Activated CD8-positive, alpha-beta memory T cell treated with anti-CD3 and anti-CD28 coated beads for 48 hours (primary cell): ENCODE data around the gene PLD3.

Source experiments
- DNase-seq, 3 experiments: peaks; one replicate each; pipeline ENCODE4 v3.0.0-alpha.2; 2020; ENCODE audit warnings: low read depth in 2 of 3, low spot score in 2 of 3

The PLD3 gene, protein sequence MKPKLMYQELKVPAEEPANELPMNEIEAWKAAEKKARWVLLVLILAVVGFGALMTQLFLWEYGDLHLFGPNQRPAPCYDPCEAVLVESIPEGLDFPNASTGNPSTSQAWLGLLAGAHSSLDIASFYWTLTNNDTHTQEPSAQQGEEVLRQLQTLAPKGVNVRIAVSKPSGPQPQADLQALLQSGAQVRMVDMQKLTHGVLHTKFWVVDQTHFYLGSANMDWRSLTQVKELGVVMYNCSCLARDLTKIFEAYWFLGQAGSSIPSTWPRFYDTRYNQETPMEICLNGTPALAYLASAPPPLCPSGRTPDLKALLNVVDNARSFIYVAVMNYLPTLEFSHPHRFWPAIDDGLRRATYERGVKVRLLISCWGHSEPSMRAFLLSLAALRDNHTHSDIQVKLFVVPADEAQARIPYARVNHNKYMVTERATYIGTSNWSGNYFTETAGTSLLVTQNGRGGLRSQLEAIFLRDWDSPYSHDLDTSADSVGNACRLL

DNA sequence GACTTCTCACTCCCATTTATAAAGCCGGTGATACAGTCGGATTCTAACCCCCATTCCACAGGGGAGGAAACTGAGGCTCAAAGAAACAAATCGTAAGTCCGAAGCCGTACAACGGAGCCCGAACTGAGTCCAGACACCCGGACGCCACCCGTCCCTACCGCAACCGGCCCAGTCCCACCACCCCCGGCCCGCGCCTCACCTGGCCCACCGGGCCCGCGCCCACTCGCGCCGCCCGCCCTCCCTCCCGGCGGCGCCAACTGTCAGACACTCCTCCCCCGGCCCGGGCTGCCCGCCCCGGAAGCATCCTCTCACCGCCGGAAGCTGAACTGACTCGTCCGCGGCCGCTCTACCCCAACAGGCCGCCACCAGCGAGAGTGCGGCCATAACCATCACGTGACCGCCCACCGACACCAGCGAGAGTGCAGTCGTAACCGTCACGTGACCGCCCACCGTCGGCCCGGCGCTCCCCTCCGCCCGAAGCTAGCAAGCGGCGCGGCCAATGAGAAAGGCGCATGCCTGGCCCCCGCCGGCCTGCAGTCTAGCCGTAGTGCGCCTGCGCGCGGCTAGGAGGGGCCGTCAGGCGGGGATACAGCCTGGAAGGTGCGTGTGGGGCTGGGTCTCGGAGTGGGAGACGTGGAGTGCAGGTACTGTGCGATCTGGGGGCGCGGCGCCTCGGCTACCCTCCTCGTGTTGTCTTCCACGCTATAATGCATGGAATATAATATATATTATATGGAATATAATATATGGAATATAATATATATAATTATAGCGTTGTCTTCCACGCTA, at the start of gene PLD3, which contains the start of gene C19orf47:
Gene PLD3, plus strand, starts transcription at position 571 of the 789 bp plus-strand sequence. CDS start 17,789 bp downstream, outside the sequence.
Gene C19orf47, minus strand, starts transcription at position 273 of the 789 bp plus-strand sequence. CDS start 6,540 bp downstream, outside the sequence.
- peak; percentile 90 to 99 (median 90) for DNase-seq

- DNase-seq: no peak
These were observed 47.8 kb upstream of the PLD3 start for GRCh38 chr19:40300668-40301067.

DNA sequence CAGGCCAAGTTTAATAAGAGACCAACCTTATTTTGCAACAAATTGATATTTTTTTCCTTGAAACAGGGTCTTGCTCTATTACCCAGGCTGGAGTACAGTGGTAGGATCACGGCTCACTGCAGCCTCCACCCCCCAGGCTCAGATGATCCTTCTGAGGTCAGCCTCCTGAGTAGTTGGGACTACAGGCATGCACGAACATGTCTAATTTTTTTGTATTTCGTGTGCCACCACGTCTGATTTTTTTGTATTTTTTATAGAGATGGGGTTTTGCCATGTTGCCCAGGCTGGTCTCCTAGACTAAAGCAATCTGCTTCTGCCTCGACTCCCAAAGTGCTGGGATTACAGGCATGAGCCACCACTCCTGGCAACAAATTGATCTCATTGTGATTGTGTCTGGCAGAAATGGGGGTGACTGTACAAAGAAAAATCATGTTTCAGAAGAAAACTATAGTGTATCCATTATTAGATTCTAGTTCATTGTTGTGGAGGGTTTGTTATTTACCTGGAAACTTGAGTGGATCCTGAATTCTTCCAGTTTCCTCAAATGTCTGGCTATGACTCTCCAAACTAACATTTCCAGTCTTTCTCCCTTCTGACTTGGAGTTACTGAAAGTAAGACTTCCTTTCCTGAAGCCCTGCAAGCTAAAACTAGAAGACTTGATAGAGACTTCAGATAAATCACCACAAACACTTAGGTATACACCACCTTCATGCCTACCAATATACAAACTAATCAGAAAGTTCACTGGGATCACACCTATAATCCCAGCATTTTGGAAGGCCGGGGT, 46.1 kb upstream of the PLD3 start:
- DNase-seq: no peak

DNA sequence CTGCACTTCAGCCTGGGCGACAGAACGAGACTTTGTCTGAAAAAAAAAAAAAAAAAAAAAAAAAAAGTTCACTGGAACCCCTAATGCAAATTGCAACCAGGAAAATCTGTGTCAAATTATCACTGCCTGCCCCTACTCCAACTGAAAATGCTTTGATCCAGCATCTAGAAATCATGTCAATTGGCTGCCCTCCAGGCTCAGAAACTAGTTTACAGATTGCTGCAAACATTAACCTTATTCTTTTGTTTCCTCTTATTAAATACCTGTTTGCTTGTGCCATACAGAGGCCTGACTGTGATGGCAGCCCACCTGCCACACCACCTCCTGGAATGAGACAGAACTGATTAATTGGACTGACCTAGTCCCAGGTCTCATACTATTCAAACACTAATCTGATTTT, 44.7 kb upstream of the PLD3 start:
- no peak for DNase-seq

GRCh38 chr19:40304306-40304705, 44.2 kb upstream of the PLD3 start:
- no peak for DNase-seq

GRCh38 chr19:40305403-40305802, 43.1 kb upstream of the PLD3 start:
- DNase-seq: peak; percentile 19 to 45 (median 28)

GRCh38 chr19:40309666-40310065, 38.8 kb upstream of the PLD3 start:
- no peak for DNase-seq

- DNase-seq: no peak
These were observed 36.0 kb upstream of the PLD3 start for GRCh38 chr19:40312533-40312932.

DNA sequence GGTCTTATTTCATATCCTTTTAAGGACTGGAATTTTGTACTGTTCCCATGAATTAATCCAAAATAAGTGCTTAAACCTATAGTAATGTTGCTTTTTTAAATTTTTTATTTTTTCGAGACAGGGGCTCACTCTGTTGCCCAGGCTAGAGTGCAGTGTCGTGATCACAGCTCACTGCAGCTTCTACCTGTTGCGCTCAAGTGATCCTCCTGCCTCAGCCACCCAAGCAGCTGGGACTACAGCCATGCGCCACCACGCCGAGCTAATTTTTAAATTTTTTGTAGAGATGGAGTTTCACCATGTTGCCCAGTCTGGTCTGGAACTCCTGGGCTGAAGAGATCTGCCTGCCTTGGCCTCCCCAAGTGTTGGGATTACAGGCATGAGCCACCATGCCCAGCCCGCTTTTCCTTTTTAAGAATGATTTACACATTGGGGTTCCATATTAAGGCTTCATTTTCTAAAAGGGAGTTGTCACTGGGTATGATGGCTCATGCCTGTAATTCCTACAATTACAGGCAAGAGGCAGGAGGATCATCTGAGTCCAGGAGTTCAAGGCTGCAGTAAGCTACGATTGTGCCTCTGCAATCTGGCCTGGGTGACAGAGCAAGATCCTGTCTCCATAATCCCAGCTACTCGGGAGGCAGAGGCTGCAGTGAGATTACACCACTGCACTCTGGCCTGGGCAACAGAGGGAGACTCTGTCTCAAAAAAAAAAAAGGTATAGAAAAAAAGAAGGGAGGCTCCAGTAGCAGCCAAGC, 35.1 kb upstream of the PLD3 start:
- no peak for DNase-seq

GRCh38 chr19:40314656-40315055, 33.8 kb upstream of the PLD3 start:
- no peak for DNase-seq

GRCh38 chr19:40315812-40316470, 32.6 kb upstream of the PLD3 start:
- no peak for DNase-seq

GRCh38 chr19:40317338-40317737, 31.2 kb upstream of the PLD3 start:
- DNase-seq: no peak

GRCh38 chr19:40320558-40320935, 27.9 kb upstream of the PLD3 start:
- DNase-seq: no peak

DNA sequence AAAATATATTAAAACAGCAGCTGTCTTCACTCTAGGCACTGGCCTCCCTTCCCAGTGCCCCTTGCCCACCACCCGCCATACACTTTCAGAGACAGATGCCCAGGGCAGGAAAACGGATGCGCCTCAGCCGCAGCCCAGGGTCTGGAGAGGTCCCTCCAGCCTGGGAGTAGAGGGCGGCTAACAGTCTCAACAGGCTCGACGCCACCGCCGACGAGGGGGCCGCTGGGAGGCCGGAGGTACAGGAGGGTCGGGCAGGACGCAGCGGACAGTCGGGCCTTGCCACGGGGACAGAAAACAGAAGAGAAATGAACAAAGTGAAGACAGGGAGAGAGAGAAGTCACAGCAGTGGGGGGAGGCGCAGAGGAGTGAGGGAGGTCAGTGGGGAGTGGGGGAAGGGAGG, 27.4 kb upstream of the PLD3 start:
- DNase-seq: no peak

DNA sequence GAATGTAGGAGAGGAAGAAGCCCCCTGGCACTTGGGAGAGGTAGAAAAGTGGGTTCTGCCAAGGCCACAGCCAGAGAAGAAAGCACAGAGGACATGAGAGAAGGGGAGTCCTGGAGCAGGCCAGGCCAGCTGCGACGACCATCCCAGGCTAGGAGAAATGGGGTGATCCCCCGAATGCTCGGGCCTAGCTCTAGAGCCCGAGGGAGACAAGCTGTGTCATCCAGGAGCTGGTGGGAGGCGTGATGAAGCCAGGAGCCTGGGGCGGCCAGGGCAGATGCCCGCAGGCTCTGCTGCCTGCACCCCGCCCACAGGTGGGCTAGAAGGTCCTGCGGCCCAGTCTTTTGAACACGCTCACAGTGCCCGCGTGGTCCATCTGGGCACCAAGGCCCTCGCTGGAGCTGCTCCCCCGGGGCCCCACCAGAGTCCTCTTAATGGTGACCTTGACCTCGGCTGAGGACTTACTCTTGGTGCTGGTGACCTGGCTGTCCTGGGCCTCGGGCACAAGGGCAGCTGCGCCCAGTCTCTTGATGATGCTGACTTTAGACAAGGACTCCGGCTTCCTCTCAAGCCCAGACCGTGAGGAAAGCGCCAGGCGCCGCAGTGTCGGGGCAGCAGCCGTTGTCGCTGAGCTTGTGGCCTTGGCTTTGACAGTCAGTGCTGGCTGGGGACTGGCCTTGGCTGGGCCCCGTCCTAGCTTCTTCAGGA, 26.8 kb upstream of the PLD3 start:
- no peak for DNase-seq

DNA sequence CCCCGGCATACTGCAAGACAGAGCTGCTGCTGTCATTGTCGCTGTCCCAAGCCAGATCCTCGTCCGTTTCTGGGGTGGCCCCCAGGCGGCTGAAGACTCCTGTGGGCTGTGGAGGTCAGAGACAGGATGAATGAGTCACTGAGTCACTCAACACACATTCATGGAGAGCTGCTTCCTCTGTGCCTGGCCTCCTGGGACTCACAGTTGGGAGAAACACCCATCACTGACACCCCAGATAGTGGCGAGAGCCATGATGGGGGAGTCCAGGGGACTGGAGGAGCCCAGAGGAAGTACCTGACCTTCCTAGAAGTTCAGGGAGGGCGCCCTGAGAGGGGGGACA, 26.3 kb upstream of the PLD3 start:
- DNase-seq: no peak

GRCh38 chr19:40322951-40323615, 25.4 kb upstream of the PLD3 start:
- DNase-seq: no peak

- DNase-seq: no peak
These were observed 24.8 kb upstream of the PLD3 start for GRCh38 chr19:40323705-40324104.

DNA sequence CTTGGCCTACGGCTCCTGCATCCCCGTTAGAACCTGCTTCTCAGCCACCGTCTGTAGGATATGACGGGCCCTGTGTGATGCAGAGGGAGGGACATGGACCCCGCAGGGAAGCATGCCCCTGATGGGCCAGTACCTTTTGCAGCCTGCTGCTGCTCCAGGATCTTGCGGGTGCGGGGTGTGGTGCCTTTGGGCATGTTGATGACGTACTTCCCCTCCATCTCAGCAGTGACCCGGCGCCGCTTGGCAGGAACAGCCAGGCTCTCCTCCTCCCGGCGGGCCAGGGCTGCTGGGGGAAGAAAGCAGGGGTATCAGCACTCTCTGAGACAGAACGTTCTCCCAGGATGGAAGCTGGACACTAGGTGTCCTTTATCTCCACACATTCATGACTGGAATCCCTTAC, 22.3 kb upstream of the PLD3 start:
- no peak for DNase-seq
